22Rv1 (cell line): ENCODE results near the gene EPHA5.

Source experiments
- H3K27ac ChIP-seq: fragments of 450-650 bp; 2 replicates; pipeline ENCODE4 v1.5.1; 2017
- CTCF ChIP-seq: fragments of 450-650 bp; IDR thresholded peaks from 2 replicates; pipeline ENCODE4 v1.5.1; 2017; ENCODE audit warnings: mild to moderate bottlenecking
- ZFX ChIP-seq: fragments of 450-650 bp; IDR thresholded peaks from 2 replicates; pipeline ENCODE4 v1.6.1; 2017; ENCODE audit warnings: antibody characterized with exemption, borderline replicate concordance

The EPHA5 gene

DNA sequence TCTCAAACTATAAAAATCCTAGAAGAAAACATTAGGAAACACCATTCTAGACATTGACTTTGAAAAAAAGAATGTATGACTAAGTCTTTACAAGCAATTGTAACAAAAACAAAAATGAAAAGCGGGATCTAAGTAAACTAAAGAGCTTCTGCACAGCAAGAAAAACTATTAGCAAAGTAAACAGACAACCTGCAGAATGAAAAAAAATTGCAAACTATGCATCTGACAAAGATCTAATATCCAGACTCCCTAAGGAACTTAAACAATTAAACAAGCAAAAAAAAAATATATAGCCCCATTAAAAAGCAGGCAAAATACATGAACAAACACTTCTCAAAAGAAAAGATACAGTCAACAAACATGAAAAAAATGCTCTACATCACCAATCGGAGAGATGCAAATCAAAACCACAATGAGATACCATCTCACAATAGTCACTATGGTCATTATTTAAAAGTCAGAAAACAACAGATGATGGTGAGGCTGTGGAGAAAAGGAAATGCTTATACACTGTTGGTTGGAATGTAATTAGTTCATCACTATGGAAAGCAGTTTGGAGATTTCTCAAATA is 168.1 kb downstream of the EPHA5 start:
- TF ChIP-seq CTCF (no peak), ZFX (no peak)
- H3K27ac ChIP-seq = peak overlapping the region; percentile 58

GRCh38 chr4:65498606-65499005 is 171.7 kb downstream of the EPHA5 start:
- no peak overlapping the region for H3K27ac ChIP-seq
- TF ChIP-seq CTCF = no peak
- no peak for TF ChIP-seq ZFX

- TF ChIP-seq CTCF = no peak
- TF ChIP-seq ZFX = no peak
- no peak overlapping the region for H3K27ac ChIP-seq
Observed at GRCh38 chr4:65495439-65495838, 174.8 kb downstream of the EPHA5 start.

GRCh38 chr4:65482410-65482809 is 187.9 kb downstream of the EPHA5 start:
- H3K27ac ChIP-seq = no peak overlapping the region
- no peak for TF ChIP-seq ZFX
- TF ChIP-seq CTCF = no peak

DNA sequence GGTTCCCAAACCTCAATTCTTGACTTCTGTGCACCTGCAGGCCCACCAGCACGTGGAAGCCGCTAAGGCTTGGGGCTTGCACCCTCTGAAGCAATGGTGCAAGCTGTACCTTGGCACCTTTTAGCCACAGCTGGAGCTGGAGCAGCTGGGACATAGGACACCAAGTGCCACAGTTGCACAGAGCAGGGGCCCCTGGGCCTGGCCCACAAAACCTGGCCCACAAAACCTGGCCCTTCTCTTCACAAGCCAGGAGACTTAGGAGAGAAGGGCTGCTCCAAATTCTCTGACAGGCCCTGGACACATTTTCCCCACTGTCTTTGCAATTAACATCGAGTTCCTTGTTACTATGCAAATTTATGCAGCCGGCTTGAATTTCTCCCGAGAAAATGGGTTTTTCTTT is 197.8 kb downstream of the EPHA5 start:
- TF ChIP-seq ZFX (no peak), CTCF (no peak)
- H3K27ac ChIP-seq = no peak overlapping the region

- TF ChIP-seq CTCF = no peak
- no peak for TF ChIP-seq ZFX
- H3K27ac ChIP-seq = no peak overlapping the region
Observed at GRCh38 chr4:65467068-65467680, 203.1 kb downstream of the EPHA5 start.

GRCh38 chr4:65461781-65462180 is 208.5 kb downstream of the EPHA5 start:
- TF ChIP-seq CTCF = peak; percentile 11; the same call in 1 of the 2 replicates
- TF ChIP-seq ZFX = no peak
- H3K27ac ChIP-seq = no peak overlapping the region
